Measurements from ENCODE around the gene NXPE3.

DNA sequence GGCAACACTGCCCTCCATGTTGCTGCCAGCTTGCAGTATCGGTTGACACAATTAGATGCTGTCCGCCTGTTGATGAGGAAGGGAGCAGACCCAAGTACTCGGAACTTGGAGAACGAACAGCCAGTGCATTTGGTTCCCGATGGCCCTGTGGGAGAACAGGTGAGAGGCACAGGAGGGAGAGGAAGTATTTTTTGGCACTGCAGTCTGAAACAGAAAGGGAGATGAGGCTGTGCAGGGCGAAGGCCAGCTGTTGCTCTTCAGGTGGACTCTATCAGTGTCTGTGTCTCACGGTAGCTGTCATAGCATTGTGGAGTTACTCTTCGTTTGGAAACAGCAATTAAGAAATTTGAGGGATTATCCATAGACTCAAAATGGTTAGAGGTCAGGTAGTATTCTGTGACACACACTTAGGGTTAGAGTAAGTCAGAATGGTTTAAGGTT lies 78.3 kb downstream of the NXPE3 start:
- TF ChIP-seq, protein P1, sequence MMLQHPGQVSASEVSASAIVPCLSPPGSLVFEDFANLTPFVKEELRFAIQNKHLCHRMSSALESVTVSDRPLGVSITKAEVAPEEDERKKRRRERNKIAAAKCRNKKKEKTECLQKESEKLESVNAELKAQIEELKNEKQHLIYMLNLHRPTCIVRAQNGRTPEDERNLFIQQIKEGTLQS (IDR thresholded peaks at IDR 0.05; ENCODE audit: insufficient read depth, low read depth, low read length), result no peak
- no peak for TF ChIP-seq POLR2A (IDR thresholded peaks at IDR 0.05; ENCODE audit: control extremely low read depth in 1 of 2, low read depth in 2 of 2, low read length in 2 of 2)
- TF ChIP-seq POLR2AphosphoS5 (IDR thresholded peaks at IDR 0.05; ENCODE audit: low read depth, low read length), result no peak
- TF ChIP-seq EZH2 (IDR thresholded peaks at IDR 0.05; ENCODE audit: low read depth, low read length, severe bottlenecking), result no peak
- no peak for TF ChIP-seq CTCF (IDR thresholded peaks at IDR 0.05; ENCODE audit: control extremely low read depth in 1 of 3, insufficient read depth in 1 of 3, low read depth in 1 of 3, low read length in 3 of 3)
- no peak for TF ChIP-seq RNF2 (IDR thresholded peaks at IDR 0.05; ENCODE audit: borderline replicate concordance, low read depth, low read length, missing control alignments, poor library complexity, severe bottlenecking)
- no peak for TF ChIP-seq NRF1 (IDR thresholded peaks at IDR 0.05; ENCODE audit: low read depth, low read length)
- TF ChIP-seq JUND (IDR thresholded peaks at IDR 0.05; ENCODE audit: low read length), result no peak
- TF ChIP-seq TEAD4 (IDR thresholded peaks at IDR 0.05; ENCODE audit: low read depth, low read length), result no peak
- TF ChIP-seq ZNF274 (IDR thresholded peaks at IDR 0.05; ENCODE audit: borderline replicate concordance, extremely low read depth, low read length), result no peak
- TF ChIP-seq SP1 (IDR thresholded peaks at IDR 0.05; ENCODE audit: low read depth, low read length), result no peak
